ENCODE measurements around the gene GPR137C.
A peak's percentile ranks its signal among the peaks of the same experiment; 100 is the strongest.

Gene GPR137C

DNA sequence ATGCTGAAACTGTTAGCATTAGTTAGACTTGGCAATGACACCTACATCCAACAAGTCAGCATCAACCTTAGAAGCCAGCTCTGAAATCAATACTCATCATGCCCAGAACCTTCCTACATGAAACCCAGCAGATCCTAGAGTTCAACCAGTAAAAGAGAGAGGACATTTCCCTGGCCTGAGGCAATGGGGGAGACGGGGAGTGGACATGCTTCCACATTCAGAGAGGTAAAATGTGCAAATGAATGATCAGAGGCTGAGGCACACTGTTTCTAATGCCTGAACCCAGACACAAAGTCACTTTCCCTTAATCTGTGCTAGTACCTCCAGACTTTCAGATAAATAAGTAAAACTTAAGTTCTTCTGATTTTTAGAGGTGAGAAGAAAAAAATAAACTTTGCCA lies 108.2 kb downstream of the GPR137C start:
- no peak for DNase-seq (ENCODE audit: low read depth)
- no peak for TF ChIP-seq CTCF (conservative IDR thresholded peaks at IDR 0.05; ENCODE audit: low read depth, low read length)
- no peak overlapping the region for H3K4me3 ChIP-seq (ENCODE audit: low read depth, low read length)

GRCh38 chr14:52661314-52661713 lies 108.7 kb downstream of the GPR137C start:
- no peak overlapping the region for H3K4me3 ChIP-seq (ENCODE audit: low read depth, low read length)
- no peak for TF ChIP-seq CTCF (conservative IDR thresholded peaks at IDR 0.05; ENCODE audit: low read depth, low read length)
- DNase-seq (ENCODE audit: low read depth) = no peak

- TF ChIP-seq CTCF (conservative IDR thresholded peaks at IDR 0.05; ENCODE audit: low read depth, low read length) = no peak
- no peak for DNase-seq (ENCODE audit: low read depth)
- no peak overlapping the region for H3K4me3 ChIP-seq (ENCODE audit: low read depth, low read length)
These were observed 111.2 kb downstream of the GPR137C start for GRCh38 chr14:52663850-52664249.

DNA sequence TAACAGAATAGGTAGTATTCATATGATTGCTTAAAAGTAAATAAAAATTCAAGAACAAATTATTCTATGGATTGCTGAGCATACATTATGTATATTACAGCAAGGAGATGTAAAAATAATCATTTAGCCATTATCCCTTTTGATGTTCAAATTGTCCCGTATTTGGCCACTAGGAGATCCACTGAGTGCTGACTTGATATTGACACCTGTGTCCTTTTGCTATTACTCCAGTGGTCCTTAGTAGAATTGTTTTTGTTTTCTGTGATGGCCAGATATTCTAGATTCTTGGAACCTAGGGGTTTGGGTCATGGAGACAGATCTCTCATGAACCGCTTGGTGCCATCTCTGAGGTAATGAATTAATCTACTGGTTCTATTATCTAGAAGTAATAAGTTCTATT lies 126.0 kb downstream of the GPR137C start:
- DNase-seq (ENCODE audit: low read depth) = no peak
- H3K4me3 ChIP-seq (ENCODE audit: low read depth, low read length) = no peak overlapping the region
- peak; percentile 36 for TF ChIP-seq CTCF (conservative IDR thresholded peaks at IDR 0.05; ENCODE audit: low read depth, low read length)

DNA sequence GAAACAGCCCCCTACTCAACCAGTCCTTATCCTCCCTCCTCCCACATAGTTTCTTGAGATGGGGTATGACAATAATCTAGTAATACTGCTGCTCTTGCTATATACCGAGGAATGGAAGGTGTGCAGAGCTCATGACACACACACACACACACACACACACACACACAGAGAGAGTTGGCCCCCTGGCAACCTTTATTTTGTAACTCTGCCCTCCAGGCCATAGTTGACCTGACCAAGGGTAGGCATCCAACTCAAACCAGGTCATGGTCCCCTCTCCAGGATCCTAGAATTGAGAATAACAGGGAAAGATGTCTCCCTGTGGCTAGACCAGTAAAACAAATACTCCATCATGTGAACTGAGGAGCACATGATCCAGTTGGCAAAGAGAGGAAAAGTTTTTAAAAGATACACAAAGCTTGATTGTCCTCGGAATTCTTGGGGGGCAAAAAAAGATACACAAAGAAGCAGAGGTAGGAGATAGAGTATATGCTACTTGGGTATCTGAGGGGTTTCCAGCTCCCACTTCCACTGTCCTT lies 131.4 kb downstream of the GPR137C start:
- peak; percentile 48 for DNase-seq (ENCODE audit: low read depth)
- TF ChIP-seq CTCF (conservative IDR thresholded peaks at IDR 0.05; ENCODE audit: low read depth, low read length) = no peak
- no peak overlapping the region for H3K4me3 ChIP-seq (ENCODE audit: low read depth, low read length)

GRCh38 chr14:52686176-52686575 lies 133.5 kb downstream of the GPR137C start:
- DNase-seq (ENCODE audit: low read depth) = no peak
- no peak for TF ChIP-seq CTCF (conservative IDR thresholded peaks at IDR 0.05; ENCODE audit: low read depth, low read length)
- no peak overlapping the region for H3K4me3 ChIP-seq (ENCODE audit: low read depth, low read length)

Measured in choroid plexus epithelial cell (primary cell).